HG03045 (cell line): ENCODE results near the gene SPRED1.
"Not testable (repeated sequence)": the region's sequence is repeated elsewhere in the genome, so short reads cannot be mapped to it uniquely, and the experiment has no call there.

Experiments used
- ATAC-seq: cut with Tn5 transposase; IDR thresholded peaks from one replicate; pipeline ENCODE4 v1.9.1; 2021; ENCODE audit warnings: mild to moderate bottlenecking, moderate library complexity; ENCODE audit not compliant: unreplicated experiment

The SPRED1 gene

DNA sequence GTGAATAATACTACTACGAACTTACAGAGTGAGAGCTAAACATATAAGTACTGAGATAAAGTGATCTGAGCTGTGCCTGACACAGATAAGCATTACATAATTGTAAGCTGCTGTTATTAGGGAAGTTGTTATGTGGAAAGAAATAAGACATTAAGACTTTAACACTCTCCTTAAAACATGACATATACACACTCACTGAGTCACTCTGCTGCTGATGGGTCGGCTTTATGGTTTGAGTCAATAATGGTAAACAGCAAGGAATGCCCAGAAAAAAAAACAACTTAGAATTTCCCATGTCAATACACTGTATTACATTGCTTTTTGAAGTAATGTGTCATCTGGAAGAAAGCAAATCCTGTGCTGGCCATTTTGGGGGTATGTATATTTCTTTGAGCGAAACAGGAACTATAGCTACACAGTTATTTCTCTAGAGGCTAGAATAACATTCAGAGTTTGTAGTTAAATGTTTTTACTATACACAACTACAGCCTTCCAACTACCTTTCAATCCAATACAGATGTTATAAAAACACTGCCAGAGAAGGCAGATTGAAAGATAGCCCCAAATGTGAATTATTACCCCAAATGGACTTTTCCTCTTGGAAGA, 22.8 kb upstream of the SPRED1 start:
- no peak for ATAC-seq

DNA sequence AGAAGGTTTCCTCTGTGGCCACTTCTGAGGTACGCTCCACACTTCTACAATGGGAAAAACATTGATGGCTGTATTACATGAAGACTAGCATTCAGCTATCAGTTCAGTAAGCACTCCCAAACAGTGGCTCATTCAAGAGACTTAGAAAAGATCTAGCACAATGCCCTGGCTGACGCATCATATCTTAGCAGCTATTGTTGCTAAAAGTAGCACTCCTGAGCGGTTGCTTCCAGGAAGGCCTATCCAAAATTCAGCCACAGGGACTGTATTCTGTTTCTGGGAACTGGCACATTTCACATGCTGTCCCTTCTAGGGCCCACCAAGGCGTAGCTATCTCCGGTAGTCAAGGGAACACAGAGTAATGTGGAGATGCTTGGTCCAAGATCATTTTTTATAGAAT, 21.2 kb upstream of the SPRED1 start:
- no peak for ATAC-seq

DNA sequence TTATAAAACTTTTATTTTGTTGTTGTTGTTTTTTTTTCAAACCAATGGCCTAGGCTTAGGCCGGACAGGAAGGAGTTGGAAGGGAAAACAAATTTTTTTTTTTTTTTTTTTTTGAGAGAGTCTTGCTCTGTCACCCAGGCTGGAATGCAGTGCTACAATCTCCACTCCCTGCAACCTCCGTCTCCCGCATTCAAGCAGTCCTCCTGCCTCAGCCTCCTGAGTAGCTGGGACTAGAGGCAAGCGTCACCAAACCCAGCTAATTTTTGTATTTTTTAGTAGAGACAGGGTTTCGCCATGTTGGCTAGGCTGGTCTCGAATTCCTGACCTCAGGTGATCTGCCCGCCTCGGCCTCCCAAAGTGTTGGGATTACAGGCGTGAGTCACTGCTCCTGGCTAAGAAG, 15.6 kb upstream of the SPRED1 start:
- ATAC-seq, result not testable (repeated sequence)

DNA sequence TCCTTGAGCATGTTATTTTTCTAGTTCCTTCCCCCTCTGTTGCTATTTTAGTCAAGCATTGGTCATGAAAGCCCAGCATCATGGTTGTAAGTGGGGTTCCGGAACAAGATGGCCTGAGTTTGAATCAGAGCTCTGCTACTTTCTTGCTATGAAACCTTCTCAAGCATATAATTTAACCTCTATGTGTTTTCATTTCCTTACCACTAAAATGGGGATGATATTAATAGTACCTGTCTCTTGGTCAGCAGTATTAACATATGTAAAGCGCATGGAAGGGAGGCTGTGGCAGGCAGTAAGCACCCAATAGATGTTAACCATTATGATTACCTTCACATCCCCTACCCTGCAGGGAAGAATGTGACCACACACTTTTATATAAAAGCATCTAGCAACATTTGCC, 14.3 kb upstream of the SPRED1 start:
- ATAC-seq, result no peak

DNA sequence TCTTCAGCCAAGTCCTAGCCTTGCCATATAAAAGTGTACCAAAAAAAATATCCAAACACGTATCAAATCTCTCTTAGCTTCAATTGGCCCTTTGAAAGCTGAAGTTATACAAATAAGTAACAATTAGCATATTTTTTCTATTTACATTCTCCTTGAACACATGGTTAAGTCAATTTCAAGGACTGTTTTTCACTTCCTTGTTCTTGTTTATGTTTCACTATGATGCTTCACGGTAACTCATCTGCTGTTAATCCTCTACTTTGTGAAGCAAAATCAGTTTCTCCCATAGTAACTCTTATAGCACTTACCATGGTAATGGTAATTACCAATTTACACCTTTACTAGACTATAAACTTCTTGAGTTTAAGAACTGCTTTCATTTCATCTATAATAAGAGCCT, 10.6 kb upstream of the SPRED1 start:
- peak; percentile 68 for ATAC-seq

DNA sequence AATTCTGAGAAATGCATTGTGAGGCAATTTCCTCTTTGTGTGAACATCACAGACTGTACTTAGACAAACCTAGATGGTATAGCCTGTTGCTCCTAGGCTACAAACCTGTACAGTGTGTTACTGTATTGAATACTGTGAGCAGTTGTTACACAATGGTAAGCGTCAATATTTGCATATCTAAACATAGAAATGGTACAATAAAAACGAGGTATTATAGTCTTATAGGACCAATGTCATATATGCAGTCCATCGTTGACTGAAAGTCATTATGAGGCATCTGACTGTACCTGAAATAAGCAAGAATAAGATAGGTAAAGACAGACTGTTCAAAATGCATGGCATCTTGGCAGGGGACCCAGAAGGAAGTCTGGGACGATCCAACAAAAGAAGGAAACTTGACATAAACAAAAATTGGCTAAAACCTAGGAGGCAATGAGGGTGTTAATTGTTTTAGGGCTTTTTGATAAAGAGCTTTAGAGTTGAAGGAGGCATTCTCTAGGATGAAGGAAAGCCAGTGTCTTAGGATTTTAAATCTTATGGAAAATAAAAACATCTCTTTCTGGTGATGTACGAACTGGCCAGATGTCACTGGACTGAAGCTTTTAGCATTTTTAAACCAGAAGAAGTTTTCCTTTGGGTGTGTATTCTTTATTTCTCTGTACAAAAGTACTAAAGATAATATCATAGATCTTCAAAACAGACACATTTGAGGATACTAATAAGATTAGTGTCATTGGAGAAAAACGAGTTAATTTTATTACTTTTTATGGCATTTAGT, 9.2 kb upstream of the SPRED1 start:
- no peak for ATAC-seq

DNA sequence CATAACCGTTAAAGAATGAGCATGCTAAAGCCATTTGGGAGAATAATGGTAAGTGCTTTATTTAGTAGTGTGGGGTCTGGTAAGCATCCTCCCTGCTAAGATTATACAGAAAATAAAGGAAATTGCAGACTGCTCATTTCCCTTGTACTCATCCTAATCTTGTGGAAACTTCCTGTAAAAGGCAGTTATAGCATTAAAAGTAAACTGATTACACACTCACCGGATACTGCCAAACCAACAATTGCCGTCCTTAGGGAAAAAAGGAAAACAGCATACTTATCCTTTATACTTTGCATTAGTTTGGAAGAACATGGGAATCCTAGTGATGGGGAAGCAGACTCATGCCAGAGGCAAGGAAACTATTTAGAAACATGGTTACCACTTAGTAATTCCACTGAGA, 5.3 kb upstream of the SPRED1 start:
- ATAC-seq, result no peak

DNA sequence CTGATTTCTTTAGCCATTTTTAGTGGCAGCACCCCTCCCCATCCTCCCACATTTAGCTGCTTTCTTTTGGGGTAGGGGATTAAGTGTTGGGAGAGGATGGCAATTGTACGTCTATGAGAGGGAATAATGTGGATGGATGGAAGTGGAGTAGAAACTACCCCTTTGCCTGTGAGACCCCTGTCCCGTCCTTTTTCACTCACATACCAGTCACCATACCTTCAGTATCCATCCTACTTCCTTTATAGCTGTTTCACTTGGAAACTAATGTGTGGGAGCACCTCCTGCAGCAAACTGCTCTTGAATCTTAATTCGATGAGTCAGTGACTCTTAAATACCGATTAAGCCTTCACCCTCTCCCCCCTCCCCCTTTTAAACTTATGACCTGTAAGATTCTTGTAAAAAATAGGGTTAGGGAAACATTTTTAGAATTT, 730 bp downstream of the SPRED1 start:
- no peak for ATAC-seq

DNA sequence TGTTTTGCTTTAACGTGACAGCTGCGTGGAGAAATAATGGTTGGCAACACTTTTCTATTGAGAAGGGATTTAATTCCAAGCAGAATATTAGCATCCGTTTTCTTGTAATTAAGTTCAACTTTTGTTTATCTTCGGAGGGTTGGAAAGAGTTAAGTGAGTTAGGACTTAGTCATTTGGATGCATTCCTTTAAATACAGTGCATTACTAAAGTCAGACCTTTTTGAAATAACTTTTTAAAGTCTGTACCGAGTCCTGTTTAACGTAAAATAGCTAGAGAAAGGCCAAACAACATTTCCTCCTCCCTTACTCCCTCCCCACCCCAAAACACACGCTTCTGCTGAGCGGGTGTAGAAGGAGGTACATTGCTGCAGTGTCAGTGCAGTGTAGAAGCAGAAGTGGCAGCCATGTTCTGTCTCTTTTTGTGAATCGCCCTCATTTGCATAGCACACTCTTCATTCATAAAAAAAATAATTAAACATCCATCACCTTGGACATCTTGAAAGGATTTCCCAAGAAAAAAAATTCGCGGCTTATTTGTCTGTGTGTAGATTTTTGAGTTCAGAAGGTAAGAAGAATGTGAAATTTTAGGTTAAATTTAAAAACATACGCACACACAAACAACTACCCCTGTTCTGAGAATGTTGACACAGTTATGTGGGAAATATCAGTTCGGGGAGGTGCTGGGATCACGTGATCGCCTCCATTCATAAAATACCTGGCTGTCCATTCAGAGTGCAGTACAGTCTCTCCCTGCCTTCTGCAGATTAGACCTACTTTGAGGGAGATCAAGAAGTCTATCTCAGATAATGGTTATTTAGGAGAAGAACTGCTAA, 1.6 kb downstream of the SPRED1 start:
- ATAC-seq, result peak; percentile 45

DNA sequence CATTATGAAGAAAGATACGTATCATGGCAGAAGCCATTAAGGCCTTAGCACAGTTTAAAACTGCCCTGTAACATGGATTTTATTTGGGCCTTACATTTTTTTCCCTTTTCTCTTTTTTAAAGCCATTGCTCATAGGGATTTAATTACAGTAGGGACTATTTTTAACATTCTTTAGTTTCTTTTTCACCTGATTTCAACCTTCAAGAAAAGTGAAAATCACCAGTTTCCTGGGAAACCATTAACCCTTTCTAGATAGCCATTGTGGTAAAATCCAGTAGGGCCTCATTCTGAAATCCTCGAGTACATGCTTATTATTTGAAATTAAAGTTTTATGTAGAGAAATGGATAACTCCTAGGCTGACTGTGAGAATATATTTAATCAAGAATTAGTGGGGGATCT, 3.1 kb downstream of the SPRED1 start:
- ATAC-seq, result no peak

DNA sequence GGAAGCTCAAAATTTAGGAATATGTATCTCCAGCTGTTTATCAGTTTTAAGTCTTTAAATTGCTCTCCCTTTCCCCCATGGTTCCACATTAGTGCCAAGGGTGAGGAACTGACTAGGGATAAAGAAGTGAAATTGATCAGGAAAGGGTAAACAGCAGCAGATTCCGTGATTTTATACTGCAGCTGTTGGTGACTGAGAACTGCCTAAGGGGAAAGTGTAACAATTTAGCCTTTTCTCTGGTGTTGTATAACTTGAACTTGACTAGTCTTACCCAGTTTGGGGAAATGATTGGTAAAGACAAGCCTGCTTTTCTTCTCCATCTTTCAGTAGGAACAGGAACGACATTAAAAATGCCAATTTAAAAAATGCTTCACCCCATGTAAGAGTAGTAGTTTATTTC, 5.0 kb downstream of the SPRED1 start:
- no peak for ATAC-seq

DNA sequence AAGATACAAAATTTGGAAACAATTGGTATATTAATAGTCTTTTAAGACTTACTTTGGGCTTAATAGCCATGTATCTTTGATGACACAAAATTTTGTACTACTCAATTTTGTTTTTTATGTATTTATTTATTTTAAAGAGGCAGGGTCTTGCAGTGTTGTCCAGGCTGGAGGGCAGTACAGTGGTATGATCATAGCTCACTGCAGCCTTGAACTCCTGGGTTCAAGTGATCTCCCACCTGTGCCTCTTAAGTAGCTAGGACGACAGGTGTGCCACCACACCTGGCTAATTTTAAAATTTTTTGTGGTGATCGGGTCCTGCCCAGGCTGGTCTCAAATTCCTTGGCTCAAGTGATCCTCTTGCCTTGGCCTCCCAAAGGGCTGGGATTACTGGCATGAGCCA, 6.5 kb downstream of the SPRED1 start:
- ATAC-seq, result no peak

DNA sequence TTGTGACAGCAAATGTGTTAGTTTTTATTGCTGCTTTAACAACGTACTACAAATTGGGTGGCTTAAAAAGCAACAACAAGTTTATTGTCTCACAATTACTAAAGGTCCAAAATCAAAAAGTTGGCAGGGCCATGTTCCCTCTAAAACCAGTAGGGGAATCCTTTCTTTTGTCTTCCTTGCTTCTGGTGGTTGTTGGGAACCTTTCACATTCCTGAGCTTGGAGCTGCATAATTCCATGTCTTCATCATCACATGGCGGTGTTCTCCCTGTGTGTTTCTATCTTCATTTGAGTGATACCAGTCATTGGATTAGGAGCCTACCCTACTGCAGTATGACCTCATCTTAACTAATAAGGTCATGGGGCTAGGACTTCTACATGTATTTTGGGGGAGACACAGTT, 7.4 kb downstream of the SPRED1 start:
- no peak for ATAC-seq

DNA sequence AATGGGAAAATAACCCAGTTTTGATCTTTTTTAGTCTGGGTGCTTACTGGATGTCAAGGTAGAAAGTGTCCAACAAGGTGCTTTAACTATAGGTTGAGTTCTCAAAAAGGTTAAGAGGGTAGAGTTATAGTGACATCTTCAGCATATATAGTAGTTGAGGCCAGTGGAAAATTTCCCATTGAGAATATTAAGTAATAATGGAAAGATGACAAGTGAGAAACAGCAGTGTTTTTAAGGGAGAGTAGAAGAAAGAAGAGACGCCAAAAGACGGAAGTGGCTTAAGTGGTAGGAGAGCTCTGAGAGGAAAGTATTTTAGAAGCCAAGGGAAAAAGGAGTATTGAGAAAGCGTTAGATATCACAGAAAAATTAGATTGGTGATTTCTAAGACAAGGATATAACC, 10.6 kb downstream of the SPRED1 start:
- no peak for ATAC-seq

DNA sequence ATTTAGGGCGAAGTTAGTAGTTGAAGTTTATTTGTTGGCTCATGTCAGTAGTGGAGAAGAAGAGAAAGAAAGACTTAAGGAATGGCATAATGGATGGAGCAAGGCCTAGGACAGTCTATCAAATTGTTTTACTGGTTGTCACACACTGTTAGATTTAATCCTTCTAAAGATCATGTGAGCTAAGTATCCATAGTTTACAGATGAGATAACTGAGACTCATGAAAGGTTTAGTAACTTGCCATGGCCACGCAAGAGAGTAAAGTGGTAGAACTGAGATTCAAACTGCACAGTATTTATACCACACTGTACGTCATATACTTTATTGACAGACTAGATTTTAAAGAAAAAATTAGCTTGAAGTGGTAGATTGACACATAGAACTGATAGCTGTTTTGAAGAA, 11.4 kb downstream of the SPRED1 start:
- ATAC-seq, result no peak

DNA sequence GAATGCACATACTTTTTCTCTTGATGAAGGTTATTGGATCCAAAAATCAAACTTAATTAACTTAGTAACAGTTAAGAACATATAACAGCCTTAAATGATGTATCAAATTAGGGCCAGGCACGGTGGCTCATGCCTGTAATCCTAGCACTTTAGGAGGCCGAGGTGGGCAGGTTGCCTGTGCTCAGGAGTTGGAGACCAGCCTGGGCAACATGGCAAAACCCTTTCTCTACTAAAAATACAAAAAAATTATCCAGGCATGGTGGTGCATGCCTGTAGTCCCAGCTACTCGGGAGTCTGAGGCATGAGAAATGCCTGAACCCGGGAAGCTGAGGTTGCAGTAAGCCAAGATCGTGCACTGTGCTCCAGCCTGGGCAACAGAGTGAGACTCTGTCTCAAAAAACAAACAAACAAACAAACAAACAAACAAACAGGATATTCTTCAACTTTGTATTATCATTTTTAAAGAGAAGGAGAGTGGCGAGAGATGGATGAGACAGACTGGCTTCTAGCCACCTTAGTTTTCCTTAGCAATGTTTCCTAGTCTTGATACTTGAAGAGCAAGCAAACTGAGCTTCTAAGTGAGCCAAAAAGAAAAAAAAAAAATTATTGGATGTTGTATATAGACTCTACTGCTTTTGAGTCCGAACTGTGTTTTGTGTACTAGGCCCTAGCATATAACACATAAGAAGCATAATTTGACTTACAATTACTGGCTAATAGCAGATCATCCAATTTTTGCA, 13.8 kb downstream of the SPRED1 start:
- no peak for ATAC-seq

DNA sequence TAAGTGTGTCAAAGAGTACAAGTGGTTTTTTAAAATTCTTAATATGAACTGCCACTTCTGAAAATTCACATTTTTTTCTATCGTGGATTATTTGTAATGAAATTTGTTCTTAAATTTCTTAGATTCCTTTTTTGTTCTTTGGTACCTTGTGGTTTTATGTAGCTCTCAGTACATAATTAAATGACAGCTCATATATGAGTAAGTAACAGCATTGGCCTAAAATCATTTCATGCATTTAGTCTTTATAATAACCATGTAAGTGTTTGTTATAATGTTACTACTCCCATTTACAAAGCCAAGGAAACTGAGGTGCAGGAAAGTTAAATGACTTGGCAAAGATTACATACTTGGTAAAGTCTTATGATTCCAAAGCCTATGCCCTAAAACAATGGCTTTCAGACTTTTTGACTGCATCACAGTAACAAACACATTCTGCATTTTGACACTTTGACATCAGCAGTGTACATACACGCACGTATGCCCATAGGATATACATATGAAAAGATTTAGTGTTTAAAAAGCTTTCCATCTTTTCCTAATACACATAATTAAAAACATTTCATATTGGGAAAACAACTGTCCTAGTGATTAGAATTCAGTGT, 14.9 kb downstream of the SPRED1 start:
- ATAC-seq, result no peak

DNA sequence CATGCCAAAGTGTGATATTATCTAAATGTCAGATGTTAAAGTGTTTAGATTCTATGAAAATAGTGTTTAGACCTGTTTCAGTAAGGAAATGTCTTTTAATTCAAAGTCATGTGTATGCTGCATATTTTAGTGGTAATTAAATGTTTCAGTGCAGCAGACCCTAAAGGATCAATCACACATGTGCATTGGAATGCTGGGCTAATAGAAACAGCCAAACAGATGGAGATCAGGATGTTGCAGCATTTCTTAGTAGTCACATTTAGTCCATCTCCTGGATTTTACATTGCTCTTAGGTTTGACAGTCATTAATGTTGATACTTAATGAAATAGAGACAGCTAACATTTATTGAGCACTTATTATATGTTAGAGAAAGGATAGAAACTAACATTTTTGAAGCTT, 18.5 kb downstream of the SPRED1 start:
- no peak for ATAC-seq

DNA sequence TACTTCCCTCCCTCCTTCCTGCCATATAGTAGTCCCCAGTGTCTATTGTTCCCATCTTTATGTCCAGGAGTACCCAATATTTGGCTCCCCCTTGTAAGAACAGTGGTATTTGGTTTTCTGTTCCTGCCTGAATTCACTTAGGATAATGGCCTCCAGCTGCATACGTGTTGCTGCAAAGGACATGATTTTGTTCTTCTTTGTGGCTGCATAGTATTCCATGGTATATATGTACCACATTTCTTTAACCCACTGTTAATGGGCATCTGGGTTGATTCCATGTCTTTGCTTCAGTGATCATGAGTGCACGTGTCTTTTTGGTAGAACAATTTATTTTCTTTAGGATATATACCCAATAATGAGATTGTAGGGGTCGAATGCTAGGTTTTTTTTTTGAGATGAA, 19.3 kb downstream of the SPRED1 start:
- ATAC-seq, result no peak

DNA sequence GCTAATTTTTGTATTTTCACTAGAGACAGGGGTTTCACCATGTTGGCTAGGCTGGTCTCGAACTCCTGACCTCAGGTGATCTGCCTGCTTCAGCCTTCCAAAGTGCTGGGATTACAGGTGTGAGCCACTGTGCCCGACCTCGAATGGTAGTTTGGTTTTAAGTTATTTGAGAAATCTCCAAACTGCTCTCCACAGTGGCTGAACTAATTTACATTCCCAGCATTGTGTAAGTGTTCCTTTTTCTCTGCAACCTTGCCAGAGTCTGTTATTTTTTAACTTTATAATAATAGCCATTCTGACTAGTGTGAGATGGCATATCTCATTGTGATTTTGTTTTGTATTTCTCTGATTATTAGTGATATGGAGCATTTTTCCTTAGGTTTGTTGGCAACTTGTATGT, 19.8 kb downstream of the SPRED1 start:
- ATAC-seq, result not testable (repeated sequence)

DNA sequence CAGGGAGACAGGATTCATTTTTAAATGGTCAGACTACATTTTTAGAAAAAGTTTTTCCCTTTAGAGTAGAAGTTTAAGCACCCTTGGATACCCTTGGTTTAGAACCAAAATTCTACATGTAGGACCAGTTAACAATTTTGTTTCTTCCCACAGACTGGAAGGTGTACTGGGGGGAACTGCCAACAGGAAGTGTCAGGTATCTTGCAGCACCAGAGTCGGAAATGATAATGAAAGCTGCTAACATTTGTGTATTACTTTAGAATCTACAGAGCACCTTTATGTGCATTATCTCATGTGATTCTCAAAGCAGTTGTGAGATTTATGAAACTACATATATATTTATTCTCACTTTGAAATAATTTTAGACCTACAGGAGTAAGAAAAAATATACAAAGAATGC, 21.5 kb downstream of the SPRED1 start:
- no peak for ATAC-seq
